Left kidney (tissue), 2 donors: Measurements from ENCODE around the gene ATRIP. TPM values are rescaled to one million over a fixed set of nuclear protein-coding genes. Genes with fewer than 3 reads are reported as not detected.

Source experiments
- DNase-seq: peaks from one replicate; pipeline ENCODE4 v3.0.0-alpha.2; 2013
- polyA plus RNA-seq: library from polyadenylated mRNA; unstranded; fragments of 120-200 nt; gene quantifications from one replicate; pipeline ENCODE4 v1.2.1, GENCODE V29; 2013; ENCODE audit not compliant: insufficient read length

The ATRIP gene
- polyA plus RNA-seq, 1 donor: 15.7 TPM

GRCh38 chr3:48409291-48410201, 37.0 kb upstream of the ATRIP start:
- DNase-seq: no peak

- no peak for DNase-seq
These were observed 36.1 kb upstream of the ATRIP start for GRCh38 chr3:48410205-48411040.

GRCh38 chr3:48411041-48411588, 35.4 kb upstream of the ATRIP start:
- no peak for DNase-seq

GRCh38 chr3:48411606-48412374, 34.7 kb upstream of the ATRIP start:
- DNase-seq: no peak

GRCh38 chr3:48412375-48413001, 34.0 kb upstream of the ATRIP start:
- no peak for DNase-seq

- no peak for DNase-seq
These were observed 33.5 kb upstream of the ATRIP start for GRCh38 chr3:48413086-48413485.

GRCh38 chr3:48413611-48414010, 32.9 kb upstream of the ATRIP start:
- no peak for DNase-seq

- DNase-seq: no peak
These were observed 31.9 kb upstream of the ATRIP start for GRCh38 chr3:48414376-48415250.

- DNase-seq: no peak
These were observed 31.1 kb upstream of the ATRIP start for GRCh38 chr3:48415251-48415953.

- no peak for DNase-seq
These were observed 30.4 kb upstream of the ATRIP start for GRCh38 chr3:48416091-48416505.

- DNase-seq: no peak
These were observed 30.0 kb upstream of the ATRIP start for GRCh38 chr3:48416546-48416945.

GRCh38 chr3:48417529-48418108, 28.9 kb upstream of the ATRIP start:
- no peak for DNase-seq

- no peak for DNase-seq
These were observed 28.4 kb upstream of the ATRIP start for GRCh38 chr3:48418140-48418539.

GRCh38 chr3:48418651-48419050, 27.9 kb upstream of the ATRIP start:
- DNase-seq: no peak

GRCh38 chr3:48419149-48419548, 27.4 kb upstream of the ATRIP start:
- no peak for DNase-seq

- DNase-seq: no peak
These were observed 26.9 kb upstream of the ATRIP start for GRCh38 chr3:48419597-48419996.

GRCh38 chr3:48420561-48420960, 26.0 kb upstream of the ATRIP start:
- no peak for DNase-seq

- no peak for DNase-seq
These were observed 24.3 kb upstream of the ATRIP start for GRCh38 chr3:48422272-48422671.

- no peak for DNase-seq
These were observed 23.9 kb upstream of the ATRIP start for GRCh38 chr3:48422681-48423080.
